ENCODE measurements around the gene ONECUT2.

The ONECUT2 gene

GRCh38 chr18:57431002-57431382 is 4.2 kb upstream of the ONECUT2 start:
- no peak for DNase-seq (ENCODE audit: extremely low read depth in 1 of 2, low read depth in 1 of 2)

- DNase-seq (ENCODE audit: extremely low read depth in 1 of 2, low read depth in 1 of 2) = no peak
Observed at GRCh38 chr18:57431467-57432080, 3.6 kb upstream of the ONECUT2 start.

- DNase-seq (ENCODE audit: extremely low read depth in 1 of 2, low read depth in 1 of 2) = no peak
Observed at GRCh38 chr18:57432140-57432539, 3.0 kb upstream of the ONECUT2 start.

GRCh38 chr18:57432751-57433400 is 2.3 kb upstream of the ONECUT2 start:
- DNase-seq (ENCODE audit: extremely low read depth in 1 of 2, low read depth in 1 of 2) = no peak

GRCh38 chr18:57433482-57433881 is 1.7 kb upstream of the ONECUT2 start:
- no peak for DNase-seq (ENCODE audit: extremely low read depth in 1 of 2, low read depth in 1 of 2)

GRCh38 chr18:57433934-57434535 is 1.1 kb upstream of the ONECUT2 start:
- DNase-seq (ENCODE audit: extremely low read depth in 1 of 2, low read depth in 1 of 2) = no peak

- DNase-seq (ENCODE audit: extremely low read depth in 1 of 2, low read depth in 1 of 2) = no peak
Observed at GRCh38 chr18:57435846-57436190, 644 bp downstream of the ONECUT2 start.

GRCh38 chr18:57436191-57436964 is 1.2 kb downstream of the ONECUT2 start:
- DNase-seq (ENCODE audit: extremely low read depth in 1 of 2, low read depth in 1 of 2) = no peak

GRCh38 chr18:57436965-57437333 is 1.8 kb downstream of the ONECUT2 start:
- DNase-seq (ENCODE audit: extremely low read depth in 1 of 2, low read depth in 1 of 2) = no peak

GRCh38 chr18:57437402-57437765 is 2.2 kb downstream of the ONECUT2 start:
- no peak for DNase-seq (ENCODE audit: extremely low read depth in 1 of 2, low read depth in 1 of 2)

- DNase-seq (ENCODE audit: extremely low read depth in 1 of 2, low read depth in 1 of 2) = peak; percentile 57 to 72
Observed at GRCh38 chr18:57437766-57438671, 2.8 kb downstream of the ONECUT2 start.

GRCh38 chr18:57438743-57439608 is 3.8 kb downstream of the ONECUT2 start:
- no peak for DNase-seq (ENCODE audit: extremely low read depth in 1 of 2, low read depth in 1 of 2)

- no peak for DNase-seq (ENCODE audit: extremely low read depth in 1 of 2, low read depth in 1 of 2)
Observed at GRCh38 chr18:57439609-57439968, 4.4 kb downstream of the ONECUT2 start.

GRCh38 chr18:57439985-57440330 is 4.8 kb downstream of the ONECUT2 start:
- DNase-seq (ENCODE audit: extremely low read depth in 1 of 2, low read depth in 1 of 2) = no peak

- DNase-seq (ENCODE audit: extremely low read depth in 1 of 2, low read depth in 1 of 2) = no peak
Observed at GRCh38 chr18:57440331-57441070, 5.3 kb downstream of the ONECUT2 start.

- DNase-seq (ENCODE audit: extremely low read depth in 1 of 2, low read depth in 1 of 2) = peak; percentile 28 to 36
Observed at GRCh38 chr18:57441071-57441794, 6.1 kb downstream of the ONECUT2 start.

GRCh38 chr18:57443247-57443646 is 8.1 kb downstream of the ONECUT2 start:
- DNase-seq (ENCODE audit: extremely low read depth in 1 of 2, low read depth in 1 of 2) = no peak

- DNase-seq (ENCODE audit: extremely low read depth in 1 of 2, low read depth in 1 of 2) = no peak
Observed at GRCh38 chr18:57443702-57444101, 8.5 kb downstream of the ONECUT2 start.

- DNase-seq (ENCODE audit: extremely low read depth in 1 of 2, low read depth in 1 of 2) = no peak
Observed at GRCh38 chr18:57444301-57444759, 9.2 kb downstream of the ONECUT2 start.
